Ascending aorta (tissue), 2 donors: ENCODE data around the gene BCR. TPM values are rescaled to one million over a fixed set of nuclear protein-coding genes. Genes with fewer than 3 reads are reported as not detected.

Experiments
- DNase-seq, 2 donors: peaks; one replicate each; pipeline ENCODE4 v3.0.0-alpha.2; 2019; ENCODE audit warnings: low spot score in 2 of 2
- H3K27ac ChIP-seq, 2 donors: fragments of 200-600 bp; sonication (generic); one replicate each; pipeline ENCODE4 v1.5.1; 2016 to 2017; ENCODE audit warnings: mild to moderate bottlenecking in 1 of 2
- H3K27me3 ChIP-seq: fragments of 200-600 bp; sonication (generic); one replicate; pipeline ENCODE4 v1.5.1; 2017
- H3K36me3 ChIP-seq, 2 donors: fragments of 200-600 bp; sonication (generic); one replicate each; pipeline ENCODE4 v1.5.1; 2016
- H3K4me1 ChIP-seq, 2 donors: fragments of 200-600 bp; sonication (generic); one replicate each; pipeline ENCODE4 v1.5.1; 2016 to 2017; ENCODE audit warnings: mild to moderate bottlenecking in 1 of 2
- H3K4me3 ChIP-seq, 2 donors: fragments of 200-600 bp; sonication (generic); one replicate each; pipeline ENCODE4 v1.5.1; 2016 to 2017; ENCODE audit warnings: mild to moderate bottlenecking in 1 of 2
- H3K9me3 ChIP-seq, 2 donors: fragments of 200-600 bp; sonication (generic); one replicate each; pipeline ENCODE4 v1.5.1; 2016
- intact Hi-C: fragments of 100-400 bp; cut with DNase I; formaldehyde crosslinking; loops from one replicate; pipeline ENCODE4 v1.15.1; 2023
- total RNA-seq: library from RNA; depleted of rRNA; stranded (reverse); fragments of >200 nt; gene quantifications from one replicate; pipeline ENCODE4 v1.1.0, GENCODE V29; 2016
- TF ChIP-seq, protein P1 (sequence below), 3 experiments: fragments of 200-600 bp in 2 of 3; fragments of 450-650 bp in 1 of 3; sonication (generic) in 2 of 3; IDR thresholded peaks; one replicate each; pipeline ENCODE4 v1.5.1; 2016 to 2019; ENCODE audit warnings: antibody characterized with exemption in 3 of 3, mild to moderate bottlenecking in 1 of 3, moderate library complexity in 1 of 3

The BCR gene
- total RNA-seq, 1 donor from 2014 or later: 216 TPM

GRCh38 chr22:23183061-23183698 is 2.9 kb downstream of the BCR start:
- peak in 1 of 2 donors; percentile 75 for DNase-seq
- intact Hi-C loops: no loop called here
- Histone ChIP-seq H3K36me3 (peaks cover 0 to 10% of the 10 kb centered on the region in 2 donors), H3K4me1 (peaks cover 14 to 41% of the 10 kb centered on the region in 2 donors), H3K27me3 (no peaks in the 10 kb centered on the region), H3K4me3 (peak overlapping the region; percentile 61 to 95), H3K9me3 (no peaks in the 10 kb centered on the region), H3K27ac (peak overlapping the region; percentile 70 to 80)
- TF ChIP-seq, protein P1, sequence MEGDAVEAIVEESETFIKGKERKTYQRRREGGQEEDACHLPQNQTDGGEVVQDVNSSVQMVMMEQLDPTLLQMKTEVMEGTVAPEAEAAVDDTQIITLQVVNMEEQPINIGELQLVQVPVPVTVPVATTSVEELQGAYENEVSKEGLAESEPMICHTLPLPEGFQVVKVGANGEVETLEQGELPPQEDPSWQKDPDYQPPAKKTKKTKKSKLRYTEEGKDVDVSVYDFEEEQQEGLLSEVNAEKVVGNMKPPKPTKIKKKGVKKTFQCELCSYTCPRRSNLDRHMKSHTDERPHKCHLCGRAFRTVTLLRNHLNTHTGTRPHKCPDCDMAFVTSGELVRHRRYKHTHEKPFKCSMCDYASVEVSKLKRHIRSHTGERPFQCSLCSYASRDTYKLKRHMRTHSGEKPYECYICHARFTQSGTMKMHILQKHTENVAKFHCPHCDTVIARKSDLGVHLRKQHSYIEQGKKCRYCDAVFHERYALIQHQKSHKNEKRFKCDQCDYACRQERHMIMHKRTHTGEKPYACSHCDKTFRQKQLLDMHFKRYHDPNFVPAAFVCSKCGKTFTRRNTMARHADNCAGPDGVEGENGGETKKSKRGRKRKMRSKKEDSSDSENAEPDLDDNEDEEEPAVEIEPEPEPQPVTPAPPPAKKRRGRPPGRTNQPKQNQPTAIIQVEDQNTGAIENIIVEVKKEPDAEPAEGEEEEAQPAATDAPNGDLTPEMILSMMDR (IDR thresholded peaks at IDR 0.05): no peak

DNA sequence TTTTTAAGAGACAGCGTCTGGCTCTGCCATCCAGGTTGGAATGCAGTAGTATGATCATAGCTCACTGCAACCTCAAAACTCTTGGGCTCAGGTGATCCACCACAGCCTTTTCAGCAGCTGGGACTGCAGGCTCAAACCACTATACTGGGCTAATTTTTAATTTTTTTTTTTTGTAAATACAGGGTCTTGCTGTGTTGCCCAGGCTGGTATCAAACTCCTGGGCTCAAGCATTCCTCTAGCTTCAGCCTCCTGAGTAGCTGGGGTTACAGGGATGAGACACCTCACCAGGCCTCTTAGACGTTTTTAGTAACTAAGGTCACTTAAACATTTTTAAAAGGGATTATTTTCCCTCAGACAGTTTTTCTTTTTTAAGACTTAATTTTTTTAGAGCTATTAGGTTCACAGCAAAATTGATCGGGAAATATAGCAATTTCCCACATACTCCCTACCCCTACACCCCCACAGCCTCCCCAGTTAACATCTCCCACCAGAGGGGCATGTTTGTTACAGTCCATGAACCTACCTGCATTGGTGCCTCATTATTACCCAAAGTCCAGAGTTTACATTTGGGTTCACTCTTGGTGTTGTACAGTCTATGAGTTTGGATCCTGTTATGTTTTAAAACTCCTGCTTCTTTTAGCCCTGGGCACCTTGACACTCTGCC is 3.9 kb downstream of the BCR start:
- no peak for DNase-seq
- peak overlapping the region; percentile 41 to 80 for H3K27ac ChIP-seq
- TF ChIP-seq, protein P1 (IDR thresholded peaks at IDR 0.05): no peak
- peak overlapping the region; percentile 61 to 95 for H3K4me3 ChIP-seq
- intact Hi-C loops: no loop called here
- peaks cover 0 to 10% of the 10 kb centered on the region in 2 donors for H3K36me3 ChIP-seq
- no peaks in the 10 kb centered on the region for H3K27me3 ChIP-seq
- no peaks in the 10 kb centered on the region for H3K9me3 ChIP-seq
- peaks cover 9 to 34% of the 10 kb centered on the region in 2 donors for H3K4me1 ChIP-seq

DNA sequence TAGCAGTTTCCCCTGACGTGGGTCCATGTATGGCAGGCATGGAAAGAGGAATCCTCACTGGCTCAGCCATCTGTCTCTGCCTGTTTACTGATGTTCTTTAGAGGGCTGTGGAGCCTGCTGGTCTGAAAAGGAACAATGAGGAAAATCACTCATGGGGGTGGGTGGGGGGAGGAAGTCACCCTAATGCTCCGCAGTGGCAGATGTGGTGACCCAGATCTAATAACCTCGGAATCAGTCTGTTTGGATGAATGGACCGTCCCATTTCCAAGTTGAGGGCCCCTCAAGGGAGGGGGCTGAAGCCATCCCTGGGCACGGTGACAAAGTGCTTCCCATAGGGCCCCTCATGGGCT is 4.4 kb downstream of the BCR start:
- H3K27ac ChIP-seq: peak overlapping the region; percentile 41 to 80
- H3K4me3 ChIP-seq: peak overlapping the region in 1 of 2 donors; percentile 95
- DNase-seq: no peak
- no peaks in the 10 kb centered on the region for H3K9me3 ChIP-seq
- intact Hi-C loops: no loop called here
- H3K27me3 ChIP-seq: no peaks in the 10 kb centered on the region
- H3K36me3 ChIP-seq: peaks cover 0 to 10% of the 10 kb centered on the region in 2 donors
- TF ChIP-seq, protein P1 (IDR thresholded peaks at IDR 0.05): no peak
- H3K4me1 ChIP-seq: peaks cover 4 to 29% of the 10 kb centered on the region in 2 donors

- H3K4me3 ChIP-seq: no peak overlapping the region
- DNase-seq: no peak
- H3K9me3 ChIP-seq: no peaks in the 10 kb centered on the region
- peaks cover 0 to 8% of the 10 kb centered on the region in 2 donors for H3K36me3 ChIP-seq
- TF ChIP-seq, protein P1 (IDR thresholded peaks at IDR 0.05): no peak
- peaks cover 3 to 23% of the 10 kb centered on the region in 2 donors for H3K4me1 ChIP-seq
- H3K27ac ChIP-seq: peak overlapping the region in 1 of 2 donors; percentile 56
- intact Hi-C loops: no loop called here
- no peaks in the 10 kb centered on the region for H3K27me3 ChIP-seq
Measured at GRCh38 chr22:23187211-23187610, 6.9 kb downstream of the BCR start.

- TF ChIP-seq, protein P1 (IDR thresholded peaks at IDR 0.05): no peak
- Histone ChIP-seq H3K36me3 (peaks cover 0 to 8% of the 10 kb centered on the region in 2 donors), H3K27ac (peak overlapping the region; percentile 37 to 56), H3K9me3 (no peaks in the 10 kb centered on the region), H3K4me1 (peaks cover 3 to 23% of the 10 kb centered on the region in 2 donors), H3K27me3 (no peaks in the 10 kb centered on the region), H3K4me3 (no peak overlapping the region)
- DNase-seq: no peak
- intact Hi-C loops: no loop called here
Measured at GRCh38 chr22:23187871-23188700, 7.8 kb downstream of the BCR start.
